Neural cell (in vitro differentiated cells): Measurements from ENCODE around the gene PPM1H. TPM values are rescaled to one million over a fixed set of nuclear protein-coding genes. Genes with fewer than 3 reads are reported as not detected.

Experiments used
- H2AFZ ChIP-seq: fragments of 200-600, 300-800 bp; sonication (generic), shearing (Covaris generic); 2 replicates; pipeline ENCODE4 v1.6.0; 2014; ENCODE audit warnings: low read depth, mild to moderate bottlenecking, antibody characterized with exemption, low read length, moderate library complexity
- H3F3A ChIP-seq: fragments of 200-600 bp; shearing (Covaris generic); 2 replicates; pipeline ENCODE4 v1.6.1; 2016; ENCODE audit warnings: mild to moderate bottlenecking, moderate library complexity, mixed read lengths, antibody characterized with exemption, low read length; ENCODE audit not compliant: insufficient read depth, poor library complexity, severe bottlenecking
- H3K27ac ChIP-seq: fragments of 200-600, 300-800 bp; sonication (generic), shearing (Covaris generic); 2 replicates; pipeline ENCODE4 v1.5.1; 2014; ENCODE audit warnings: mild to moderate bottlenecking, low read length, moderate library complexity
- H3K27me3 ChIP-seq: fragments of 300-800, 200-600 bp; sonication (generic), shearing (Covaris generic); 2 replicates; pipeline ENCODE4 v1.6.0; 2014; ENCODE audit warnings: mild to moderate bottlenecking, low read depth, low read length, moderate library complexity; ENCODE audit not compliant: insufficient read depth
- H3K36me3 ChIP-seq: fragments of 300-800, 200-600 bp; sonication (generic), shearing (Covaris generic); 2 replicates; pipeline ENCODE4 v1.5.1; 2014; ENCODE audit warnings: mild to moderate bottlenecking, antibody characterized with exemption, low read length, moderate library complexity; ENCODE audit not compliant: insufficient read depth
- H3K4me2 ChIP-seq: fragments of 300-800, 200-600 bp; sonication (generic), shearing (Covaris generic); 2 replicates; pipeline ENCODE4 v1.6.0; 2014; ENCODE audit warnings: mild to moderate bottlenecking, low read length
- H3K4me3 ChIP-seq: fragments of 300-800, 200-600 bp; sonication (generic), shearing (Covaris generic); 2 replicates; pipeline ENCODE4 v1.5.1; 2014; ENCODE audit warnings: mild to moderate bottlenecking, low read length, moderate library complexity
- H3K79me2 ChIP-seq: fragments of 200-600 bp; shearing (Covaris generic); replicated peaks from 2 replicates; pipeline ENCODE4 v1.6.0; 2014; ENCODE audit warnings: mild to moderate bottlenecking, low read length, moderate library complexity; ENCODE audit not compliant: insufficient read depth
- H3K9ac ChIP-seq: fragments of 300-800, 200-600 bp; sonication (generic), shearing (Covaris generic); 2 replicates; pipeline ENCODE4 v1.6.1; 2016; ENCODE audit warnings: mild to moderate bottlenecking, low read length, mixed read lengths
- H3K9me2 ChIP-seq: fragments of 200-600 bp; shearing (Covaris generic); 2 replicates; pipeline ENCODE4 v1.6.1; 2016; ENCODE audit warnings: mild to moderate bottlenecking, low read length, mixed read lengths; ENCODE audit not compliant: insufficient read depth
- H3K9me3 ChIP-seq: fragments of 200-600, 300-800 bp; sonication (generic), shearing (Covaris generic); 2 replicates; pipeline ENCODE4 v1.6.1; 2016; ENCODE audit warnings: mild to moderate bottlenecking, mixed run types, low read length, moderate library complexity, mixed read lengths
- H4K20me1 ChIP-seq: fragments of 200-600 bp; shearing (Covaris generic); 2 replicates; pipeline ENCODE4 v1.6.1; 2016; ENCODE audit warnings: mild to moderate bottlenecking, mixed run types; ENCODE audit not compliant: insufficient read depth
- CTCF ChIP-seq: fragments of 450-650 bp; IDR thresholded peaks from 2 replicates; pipeline ENCODE4 v1.5.1; 2014; ENCODE audit warnings: antibody characterized with exemption, mild to moderate bottlenecking, moderate library complexity; ENCODE audit not compliant: poor library complexity, severe bottlenecking
- EP300 ChIP-seq: fragments of 450-650 bp; conservative IDR thresholded peaks from 2 replicates; pipeline ENCODE4 v1.6.1; 2014; ENCODE audit warnings: antibody characterized with exemption, mild to moderate bottlenecking, moderate library complexity; ENCODE audit not compliant: poor library complexity, severe bottlenecking
- EZH2 ChIP-seq: fragments of 200-600, 300-800 bp; shearing (Covaris generic), sonication (generic); IDR thresholded peaks from 2 replicates; pipeline ENCODE4 v1.6.1; 2014; ENCODE audit warnings: antibody characterized with exemption, low read length, borderline replicate concordance, mild to moderate bottlenecking; ENCODE audit not compliant: insufficient read depth, poor library complexity, severe bottlenecking
- MXI1 ChIP-seq: fragments of 450-650 bp; conservative IDR thresholded peaks from 2 replicates; pipeline ENCODE4 v1.6.1; 2014; ENCODE audit warnings: antibody characterized with exemption, mild to moderate bottlenecking; ENCODE audit not compliant: poor library complexity, severe bottlenecking
- POLR2AphosphoS5 ChIP-seq: IDR thresholded peaks from 2 replicates; pipeline ENCODE4 v1.6.1; 2012
- RAD21 ChIP-seq: fragments of 450-650 bp; conservative IDR thresholded peaks from 2 replicates; pipeline ENCODE4 v1.6.1; 2014; ENCODE audit warnings: antibody characterized with exemption, mild to moderate bottlenecking, moderate library complexity
- REST ChIP-seq: IDR thresholded peaks from 2 replicates; pipeline ENCODE4 v1.6.1; 2012; ENCODE audit warnings: borderline replicate concordance
- SMC3 ChIP-seq: fragments of 450-650 bp; conservative IDR thresholded peaks from 2 replicates; pipeline ENCODE4 v1.6.1; 2014; ENCODE audit warnings: antibody characterized with exemption, mild to moderate bottlenecking, moderate library complexity; ENCODE audit not compliant: poor library complexity
- TAF1 ChIP-seq: IDR thresholded peaks from 2 replicates; pipeline ENCODE4 v1.6.1; 2012; ENCODE audit warnings: low read depth
- polyA plus RNA-seq: library from polyadenylated mRNA; depleted of rRNA; stranded (reverse); fragments of >200 nt; gene quantifications from 2 replicates; pipeline ENCODE4 v1.2.3, GENCODE V29; 2014
- small RNA-seq, 3 experiments: library from RNA; depleted of rRNA; stranded (forward); fragments of <200 nt; gene quantifications; one replicate each; pipeline ENCODE3, GENCODE V24; 2012

The PPM1H gene
- polyA plus RNA-seq, 1 donor from 2014 or later: 3.9 TPM

- Histone ChIP-seq H3K9me2 (no peaks in the 10 kb centered on the region), H3F3A (no peaks in the 10 kb centered on the region), H3K27me3 (no peaks in the 10 kb centered on the region), H3K9me3 (no peaks in the 10 kb centered on the region), H3K36me3 (no peaks in the 10 kb centered on the region), H3K27ac (no peak overlapping the region), H2AFZ (no peak overlapping the region), H3K4me3 (no peak overlapping the region), H3K9ac (no peak overlapping the region), H3K4me2 (no peak overlapping the region), H3K79me2 (no peaks in the 10 kb centered on the region), H4K20me1 (no peaks in the 10 kb centered on the region)
- no peak for TF ChIP-seq EP300
- TF ChIP-seq REST: no peak
- no peak for TF ChIP-seq CTCF
- no peak for TF ChIP-seq TAF1
- TF ChIP-seq MXI1: no peak
- TF ChIP-seq POLR2AphosphoS5: no peak
- no peak for TF ChIP-seq RAD21
- TF ChIP-seq SMC3: no peak
- no peak for TF ChIP-seq EZH2
These were observed 337.7 kb downstream of the PPM1H start for GRCh38 chr12:62597253-62597652.

Small RNAs within 50 kb of the gene (small RNA-seq; reads per million reads assigned to genes)
- gene MIRLET7I (340 to 471 (median 425) reads per million in 3 experiments), gene RF00019 (0 to 1.2 (median 0) reads per million in 3 experiments), gene RNU1-83P (0.20 to 95.9 (median 7.3) reads per million in 3 experiments)

Other genes with a start within 250 kb of the PPM1H start
- 0.06 TPM in 1 of 2 replicates, not detected in the other for gene AVPR1A, start 216.1 kb upstream of the PPM1H start, polyA plus RNA-seq